HFFc6 (cell line): ENCODE data around the gene GASK1A. TPM values are rescaled to one million over a fixed set of nuclear protein-coding genes. Genes with fewer than 3 reads are reported as not detected.

Experiments used
- DNase-seq: peaks from one replicate; pipeline ENCODE4 v3.0.0-alpha.2; 2018
- H3K27ac Mint-ChIP-seq: 2 replicates; pipeline ENCODE4 v1.8.0; 2020; ENCODE audit warnings: mild to moderate bottlenecking, mixed read lengths
- H3K27me3 Mint-ChIP-seq: 2 replicates; pipeline ENCODE4 v1.8.0; 2021; ENCODE audit warnings: mild to moderate bottlenecking, moderate library complexity, mixed read lengths; ENCODE audit not compliant: insufficient read depth
- H3K36me3 Mint-ChIP-seq: 2 replicates; pipeline ENCODE4 v1.8.0; 2021; ENCODE audit warnings: low read depth, mixed read lengths
- H3K4me1 Mint-ChIP-seq: 2 replicates; pipeline ENCODE4 v1.8.0; 2020; ENCODE audit warnings: low read depth, mixed read lengths
- H3K4me3 Mint-ChIP-seq: 2 replicates; pipeline ENCODE4 v1.8.0; 2020; ENCODE audit warnings: mild to moderate bottlenecking, moderate library complexity, mixed read lengths
- H3K9me3 Mint-ChIP-seq: 2 replicates; pipeline ENCODE4 v1.8.0; 2020; ENCODE audit warnings: mild to moderate bottlenecking, mixed read lengths
- total RNA-seq, 6 experiments: library from RNA; stranded (reverse); fragmentation: NEBNext Ultra II Directional; extraction: Animal tissue kit (Norgen Biotek cat#: 25700); gene quantifications; 2 replicates in 1 of 6; 3 replicates in 5 of 6; pipeline ENCODE4 v1.2.3, GENCODE V29; 2021
- TF ChIP-seq, protein P1 (sequence below): fragments of 200-600 bp; sonication (generic); IDR thresholded peaks from 2 replicates; pipeline ENCODE4 v1.5.0; 2021; ENCODE audit warnings: antibody characterized with exemption, mild to moderate bottlenecking

Gene GASK1A
- total RNA-seq, 6 experiments from 2014 or later: not detected

GRCh38 chr3:43012174-43012573, 33.1 kb downstream of the GASK1A start:
- Mint-ChIP-seq H3K4me1 (no peaks in the 10 kb centered on the region), H3K27me3 (peaks cover 8% of the 10 kb centered on the region), H3K27ac (no peak overlapping the region), H3K4me3 (no peak overlapping the region), H3K36me3 (no peaks in the 10 kb centered on the region), H3K9me3 (no peaks in the 10 kb centered on the region)
- TF ChIP-seq, protein P1, sequence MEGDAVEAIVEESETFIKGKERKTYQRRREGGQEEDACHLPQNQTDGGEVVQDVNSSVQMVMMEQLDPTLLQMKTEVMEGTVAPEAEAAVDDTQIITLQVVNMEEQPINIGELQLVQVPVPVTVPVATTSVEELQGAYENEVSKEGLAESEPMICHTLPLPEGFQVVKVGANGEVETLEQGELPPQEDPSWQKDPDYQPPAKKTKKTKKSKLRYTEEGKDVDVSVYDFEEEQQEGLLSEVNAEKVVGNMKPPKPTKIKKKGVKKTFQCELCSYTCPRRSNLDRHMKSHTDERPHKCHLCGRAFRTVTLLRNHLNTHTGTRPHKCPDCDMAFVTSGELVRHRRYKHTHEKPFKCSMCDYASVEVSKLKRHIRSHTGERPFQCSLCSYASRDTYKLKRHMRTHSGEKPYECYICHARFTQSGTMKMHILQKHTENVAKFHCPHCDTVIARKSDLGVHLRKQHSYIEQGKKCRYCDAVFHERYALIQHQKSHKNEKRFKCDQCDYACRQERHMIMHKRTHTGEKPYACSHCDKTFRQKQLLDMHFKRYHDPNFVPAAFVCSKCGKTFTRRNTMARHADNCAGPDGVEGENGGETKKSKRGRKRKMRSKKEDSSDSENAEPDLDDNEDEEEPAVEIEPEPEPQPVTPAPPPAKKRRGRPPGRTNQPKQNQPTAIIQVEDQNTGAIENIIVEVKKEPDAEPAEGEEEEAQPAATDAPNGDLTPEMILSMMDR: no peak
- no peak for DNase-seq

GRCh38 chr3:43013256-43013655, 34.1 kb downstream of the GASK1A start:
- Mint-ChIP-seq H3K36me3 (no peaks in the 10 kb centered on the region), H3K4me3 (no peak overlapping the region), H3K4me1 (no peaks in the 10 kb centered on the region), H3K27me3 (peaks cover 5% of the 10 kb centered on the region), H3K27ac (no peak overlapping the region), H3K9me3 (no peaks in the 10 kb centered on the region)
- TF ChIP-seq, protein P1: no peak
- no peak for DNase-seq

DNA sequence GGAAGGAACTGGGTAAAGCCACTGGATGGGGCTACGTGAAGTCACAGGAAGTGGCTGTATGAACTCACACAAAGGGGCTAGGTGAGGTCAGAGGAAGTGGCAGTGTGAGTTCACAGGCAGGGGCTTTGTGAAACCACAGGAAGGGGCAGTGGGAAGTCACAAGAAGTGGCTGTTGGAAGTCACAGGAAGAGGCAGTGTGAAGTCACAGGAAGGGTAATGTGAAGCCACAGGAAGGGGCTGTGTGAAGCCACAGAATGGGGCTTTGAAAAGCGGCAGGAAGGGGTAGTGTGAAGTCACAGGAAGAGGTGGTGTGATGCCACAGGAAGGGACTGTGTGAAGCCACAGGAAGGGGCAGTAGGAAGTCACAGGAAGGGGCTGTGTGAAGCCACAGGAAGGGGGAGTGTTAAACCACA, 34.6 kb downstream of the GASK1A start:
- TF ChIP-seq, protein P1: no peak
- DNase-seq: no peak
- Mint-ChIP-seq H3K36me3 (no peaks in the 10 kb centered on the region), H3K4me1 (no peaks in the 10 kb centered on the region), H3K27ac (no peak overlapping the region), H3K4me3 (no peak overlapping the region), H3K27me3 (peaks cover under 1% of the 10 kb centered on the region), H3K9me3 (no peaks in the 10 kb centered on the region)

DNA sequence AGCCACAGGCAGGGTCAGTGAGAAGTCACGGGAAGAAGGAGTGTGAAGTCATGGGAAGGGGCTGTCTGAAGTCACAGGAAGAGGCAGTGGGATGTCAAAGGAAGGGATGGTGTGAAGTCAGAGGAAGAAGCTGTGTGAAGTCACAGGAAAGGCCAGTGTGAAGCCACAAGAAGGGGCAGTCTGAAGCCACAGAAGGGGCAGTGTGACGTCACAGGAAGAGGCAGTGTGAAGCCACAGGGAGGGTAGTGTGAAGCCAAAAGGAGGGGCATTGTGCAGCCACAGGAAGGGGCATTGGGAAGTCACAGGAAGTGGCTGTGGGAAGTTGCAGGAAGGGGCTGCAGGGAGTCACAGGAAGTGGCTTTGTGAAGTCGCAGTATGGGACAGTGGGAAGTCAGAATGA, 35.1 kb downstream of the GASK1A start:
- Mint-ChIP-seq H3K9me3 (no peaks in the 10 kb centered on the region), H3K4me3 (no peak overlapping the region), H3K27me3 (peaks cover 3% of the 10 kb centered on the region), H3K36me3 (no peaks in the 10 kb centered on the region), H3K4me1 (no peaks in the 10 kb centered on the region), H3K27ac (no peak overlapping the region)
- TF ChIP-seq, protein P1: no peak
- no peak for DNase-seq

DNA sequence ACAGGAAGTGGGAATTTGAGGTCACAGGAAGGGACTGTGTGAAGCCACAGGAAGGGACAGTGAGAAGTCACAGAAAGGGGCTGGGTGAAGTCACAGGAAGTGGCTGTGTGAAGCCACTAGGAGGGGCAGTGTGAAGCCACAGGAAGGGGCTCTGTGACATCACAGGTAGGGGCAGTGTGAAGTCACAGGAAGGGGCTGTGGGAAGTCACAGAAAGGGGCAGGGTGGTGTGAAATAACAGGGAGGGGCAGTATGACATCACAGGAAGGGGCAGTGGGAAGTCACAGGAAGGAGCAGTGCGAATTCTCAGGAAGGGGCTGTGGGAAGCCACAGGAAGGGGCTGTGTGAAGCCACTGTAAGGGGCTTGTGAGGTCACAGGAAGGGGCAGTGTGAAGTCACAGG, 35.8 kb downstream of the GASK1A start:
- Mint-ChIP-seq H3K36me3 (no peaks in the 10 kb centered on the region), H3K27me3 (peaks cover 5% of the 10 kb centered on the region; the same call in 1 of the 2 replicates), H3K4me1 (no peaks in the 10 kb centered on the region), H3K27ac (no peak overlapping the region), H3K4me3 (no peak overlapping the region), H3K9me3 (no peaks in the 10 kb centered on the region)
- DNase-seq: no peak
- TF ChIP-seq, protein P1: no peak

- DNase-seq: no peak
- Mint-ChIP-seq H3K27ac (no peak overlapping the region), H3K9me3 (no peaks in the 10 kb centered on the region), H3K4me3 (no peak overlapping the region), H3K27me3 (peaks cover 11% of the 10 kb centered on the region), H3K4me1 (no peaks in the 10 kb centered on the region), H3K36me3 (no peaks in the 10 kb centered on the region)
- TF ChIP-seq, protein P1: no peak
These were observed 36.5 kb downstream of the GASK1A start for GRCh38 chr3:43015572-43015971.
